AG09319 (cell line): ENCODE measurements around the gene HHIP.

Source experiments
- DNase-seq: peaks from one replicate; pipeline ENCODE4 v3.0.0-alpha.2; 2010; ENCODE audit warnings: low read depth; ENCODE audit errors: extremely low read depth
- CTCF ChIP-seq: IDR thresholded peaks from 2 replicates; pipeline ENCODE4 v1.5.1; 2011; ENCODE audit warnings: low read depth, mild to moderate bottlenecking, inconsistent platforms, low read length, moderate library complexity

HHIP gene

DNA sequence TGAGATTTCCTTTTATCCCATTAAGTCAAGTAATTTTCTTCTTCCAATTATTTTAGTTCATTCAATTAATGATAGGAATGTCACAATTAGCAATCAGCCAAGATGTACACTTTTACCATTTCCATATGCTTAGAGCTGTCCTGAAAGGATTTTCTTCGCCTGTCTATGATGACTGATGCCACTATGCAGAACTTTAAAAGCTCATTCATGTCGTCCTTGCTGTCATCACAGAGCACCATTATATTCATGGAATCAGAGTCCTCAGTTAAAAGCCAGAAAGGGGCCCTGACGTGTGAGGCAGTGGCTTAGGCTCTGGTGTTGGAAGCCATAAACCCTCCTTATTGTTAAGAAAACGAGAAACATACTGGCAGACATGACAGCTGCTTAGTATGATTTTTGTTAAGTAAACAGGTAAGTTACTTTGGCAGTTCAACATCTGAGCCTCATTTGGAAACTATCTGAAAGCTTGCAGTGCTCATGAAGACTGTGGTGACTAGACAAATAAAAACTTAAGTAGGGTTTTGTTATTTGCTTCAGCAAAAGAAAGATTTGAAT, 73.1 kb downstream of the HHIP start:
- TF ChIP-seq CTCF: no peak
- DNase-seq: no peak

GRCh38 chr4:144720491-144720890, 74.5 kb downstream of the HHIP start:
- no peak for TF ChIP-seq CTCF
- DNase-seq: no peak

- no peak for TF ChIP-seq CTCF
- no peak for DNase-seq
These were observed 76.0 kb downstream of the HHIP start for GRCh38 chr4:144721994-144722393.

GRCh38 chr4:144723471-144723870, 77.5 kb downstream of the HHIP start:
- no peak for TF ChIP-seq CTCF
- no peak for DNase-seq

DNA sequence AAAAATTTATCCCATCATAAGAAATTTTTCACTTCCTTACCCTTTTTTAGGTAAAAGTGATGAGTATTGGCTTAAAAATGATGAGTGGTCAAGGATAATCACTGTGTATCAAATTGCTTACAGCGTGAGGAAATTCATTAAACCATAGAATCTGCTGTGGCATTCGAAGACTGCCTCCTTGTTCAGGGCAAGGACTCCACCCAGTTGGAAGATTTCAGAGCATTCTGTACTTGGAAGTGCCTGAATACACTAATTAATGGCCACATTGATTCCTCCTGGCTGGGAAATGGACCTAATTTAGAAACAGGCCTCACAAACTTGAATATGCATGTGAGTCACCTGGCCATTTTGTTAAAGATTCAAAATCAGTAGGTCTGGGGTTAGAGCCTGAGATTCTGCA, 83.2 kb downstream of the HHIP start:
- TF ChIP-seq CTCF: no peak
- DNase-seq: no peak

DNA sequence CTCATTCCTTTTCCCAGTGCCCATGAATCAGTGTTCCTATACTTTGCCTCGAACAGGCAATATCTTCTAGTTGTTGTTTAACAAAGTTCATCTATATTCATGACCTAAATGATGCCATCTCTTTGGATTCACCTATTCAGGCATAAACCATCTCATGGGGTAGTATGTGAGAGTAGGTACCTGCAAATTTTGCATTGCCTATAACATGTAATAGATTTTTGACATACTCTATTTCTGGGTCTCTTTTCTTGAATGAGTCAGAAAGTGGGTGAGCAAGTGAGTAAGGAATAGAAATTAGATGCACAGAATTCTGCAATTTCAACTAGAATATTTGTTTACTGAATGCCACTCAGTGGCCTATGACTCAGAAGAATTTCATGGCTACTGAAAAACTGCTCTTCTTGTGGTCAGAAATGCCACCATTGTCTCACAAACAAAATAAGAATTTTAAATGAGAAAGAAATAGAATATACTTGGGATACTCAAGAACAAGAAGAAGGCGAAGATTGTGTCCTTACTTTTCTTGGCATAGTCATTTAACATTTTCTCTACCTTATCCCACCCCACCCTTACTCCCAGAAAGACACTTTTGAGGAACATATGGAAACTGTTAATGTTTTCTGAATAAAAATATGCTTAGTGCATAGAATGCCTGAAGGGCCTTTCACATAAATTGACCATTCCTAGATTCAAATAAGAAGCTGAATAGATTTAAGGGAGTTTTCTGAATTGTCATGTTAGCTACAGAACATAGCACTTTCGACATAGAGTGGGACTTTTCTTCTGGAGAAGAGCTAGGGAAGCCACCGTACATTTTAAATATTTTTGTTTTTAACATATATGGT, 86.8 kb downstream of the HHIP start:
- no peak for TF ChIP-seq CTCF
- no peak for DNase-seq

GRCh38 chr4:144733566-144733965, 87.6 kb downstream of the HHIP start:
- no peak for TF ChIP-seq CTCF
- DNase-seq: no peak
